GM18517 (cell line): ENCODE results near the gene HCFC1.

Experiments used
- ATAC-seq: cut with Tn5 transposase; IDR thresholded peaks from one replicate; pipeline ENCODE4 v1.9.1; 2021; ENCODE audit warnings: mild to moderate bottlenecking, moderate library complexity; ENCODE audit not compliant: unreplicated experiment

Gene HCFC1

GRCh38 chrX:153974726-153975286 is 3.2 kb upstream of the HCFC1 start:
- ATAC-seq = no peak

GRCh38 chrX:153974003-153974725 is 2.5 kb upstream of the HCFC1 start:
- ATAC-seq = no peak

DNA sequence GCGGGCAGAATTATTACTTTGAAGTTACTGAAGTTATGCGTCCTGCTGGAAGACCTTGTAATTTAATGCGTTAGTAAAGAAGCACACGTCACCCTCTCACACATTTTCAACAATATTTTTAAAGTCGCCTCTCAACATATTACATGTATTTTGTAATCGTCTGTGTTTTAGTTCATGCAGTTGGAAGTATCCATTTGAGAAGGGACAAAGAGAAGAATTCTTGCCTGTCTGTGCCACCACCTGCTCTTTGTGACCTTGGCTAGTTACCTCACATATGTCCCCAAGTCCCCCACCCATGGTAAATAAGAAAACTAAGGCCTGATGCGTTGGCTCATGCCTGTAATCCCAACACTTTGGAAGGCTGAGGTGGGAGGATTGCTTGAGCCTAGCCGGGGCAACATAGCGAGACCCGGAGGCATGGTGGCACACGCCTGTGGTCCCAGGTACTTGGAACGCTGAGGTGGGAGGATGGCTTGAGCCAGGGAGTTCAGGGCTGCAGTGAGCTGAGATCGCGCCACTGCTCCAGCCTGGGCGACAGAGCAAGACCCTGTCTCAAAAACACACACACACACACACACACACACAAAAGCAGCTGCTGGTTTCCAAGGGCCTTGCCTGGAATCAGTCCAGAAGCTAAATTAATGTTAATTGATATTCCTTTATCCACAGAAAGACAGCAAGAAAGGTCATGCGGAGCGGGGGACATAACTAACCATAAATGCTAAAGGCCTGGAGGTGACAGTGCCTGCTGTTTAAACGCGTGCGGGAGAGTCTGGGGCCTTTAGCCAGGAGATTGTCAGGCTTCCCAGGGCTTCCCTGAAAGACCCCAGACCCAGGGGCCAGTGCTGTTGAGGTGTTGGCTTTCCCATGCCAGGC is 1.7 kb upstream of the HCFC1 start:
- ATAC-seq = no peak

DNA sequence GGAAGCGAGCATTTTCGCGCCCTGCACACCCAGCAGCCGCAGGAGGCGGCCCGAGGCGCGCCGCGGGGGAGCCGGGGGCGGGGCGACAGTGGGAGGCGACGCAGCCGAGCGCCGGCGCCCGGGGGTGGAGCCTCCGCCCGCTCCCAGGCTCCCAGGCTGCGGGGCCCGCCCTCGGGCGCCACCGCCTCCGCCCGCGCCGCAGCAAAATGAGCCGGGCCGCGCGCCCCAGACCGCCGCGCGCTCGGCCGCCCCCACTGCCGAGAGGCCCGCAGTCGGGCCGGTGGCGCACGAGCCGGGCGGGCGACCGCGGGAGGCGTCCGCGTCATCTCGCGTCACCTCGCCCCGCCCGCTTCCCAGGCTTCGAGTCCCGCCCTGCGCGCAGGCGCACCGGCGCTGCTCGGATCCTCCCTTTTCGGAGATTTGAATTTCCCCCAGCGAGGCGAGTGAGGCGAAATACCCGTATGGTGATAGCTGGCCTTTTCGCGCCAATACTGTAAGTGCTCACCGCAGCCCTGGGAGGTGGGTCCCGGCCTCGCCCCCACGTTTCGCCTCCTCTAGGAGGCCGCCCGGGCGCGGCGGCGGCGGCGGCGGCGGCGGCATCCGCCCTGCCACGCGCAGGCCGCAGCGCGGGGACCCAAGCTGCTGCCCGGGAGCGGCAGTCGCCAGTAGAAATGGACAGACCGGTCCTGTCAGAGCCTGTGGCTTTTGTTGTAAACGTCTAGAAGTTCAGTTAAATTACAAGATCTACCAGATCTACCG is 929 bp upstream of the HCFC1 start, which contains the start of gene TMEM187:
TSS of gene TMEM187 (plus strand) at position 387 of the 759 bp plus-strand sequence. CDS start 9,309 bp downstream, outside the sequence.
- ATAC-seq = peak; percentile 47

DNA sequence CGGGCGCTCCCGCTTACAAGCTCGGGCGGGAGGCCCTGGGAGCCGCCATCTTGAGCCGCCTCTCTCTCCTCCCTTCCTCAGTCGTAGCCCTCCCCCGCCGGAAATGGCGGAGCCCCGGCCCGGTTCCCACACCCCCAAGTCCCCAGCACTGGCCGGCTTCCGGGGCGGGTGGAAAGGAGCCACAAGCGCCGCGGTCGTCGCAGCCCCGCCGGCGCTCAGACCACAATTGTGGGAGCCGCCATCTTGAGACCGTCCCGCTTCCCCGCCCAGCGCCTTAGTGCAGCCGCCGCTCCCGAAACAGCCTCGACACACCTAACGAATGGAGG is 531 bp downstream of the HCFC1 start:
- peak; percentile 40 for ATAC-seq

DNA sequence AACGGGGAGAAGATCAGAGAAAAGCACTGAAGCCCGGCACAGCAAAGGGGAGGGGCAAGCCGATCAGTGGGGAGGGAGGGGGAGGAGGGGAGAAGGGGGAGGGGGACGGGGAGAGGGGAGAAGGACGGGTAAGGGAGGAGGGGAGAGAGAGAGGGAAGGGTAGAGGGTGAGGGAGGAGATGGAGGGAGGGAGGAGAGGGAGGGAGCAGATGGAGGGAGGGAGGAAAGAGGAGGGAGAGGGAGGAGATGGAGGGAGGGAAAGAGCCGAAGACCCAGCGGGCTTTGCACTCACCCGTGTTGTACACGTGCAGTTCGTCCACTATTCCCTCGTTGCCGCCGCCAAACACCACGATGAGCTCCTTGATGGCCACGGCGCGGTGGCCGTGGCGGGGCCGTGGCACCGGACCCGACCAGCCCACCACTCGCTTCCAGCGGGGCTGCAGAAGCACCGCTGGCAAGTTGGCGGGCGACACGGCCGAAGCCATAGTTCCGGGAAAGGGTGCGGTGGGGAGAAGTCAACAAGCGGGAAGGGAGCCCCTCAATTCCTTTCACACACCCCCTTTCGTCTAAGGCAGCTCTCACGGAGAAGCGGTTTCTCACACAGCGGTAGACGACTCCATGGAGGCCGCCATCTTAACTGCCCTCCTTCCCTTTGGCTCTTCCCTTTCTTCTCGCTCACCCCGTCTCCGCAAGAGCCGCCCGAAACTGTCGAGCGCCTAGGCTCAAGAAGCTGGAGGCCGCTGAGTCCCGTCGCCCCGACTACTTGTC is 1.1 kb downstream of the HCFC1 start:
- peak; percentile 8 for ATAC-seq

GRCh38 chrX:153969904-153970356 is 1.7 kb downstream of the HCFC1 start:
- no peak for ATAC-seq

- no peak for ATAC-seq
Measured at GRCh38 chrX:153969125-153969903, 2.3 kb downstream of the HCFC1 start.

- no peak for ATAC-seq
Measured at GRCh38 chrX:153968754-153969124, 2.9 kb downstream of the HCFC1 start.

DNA sequence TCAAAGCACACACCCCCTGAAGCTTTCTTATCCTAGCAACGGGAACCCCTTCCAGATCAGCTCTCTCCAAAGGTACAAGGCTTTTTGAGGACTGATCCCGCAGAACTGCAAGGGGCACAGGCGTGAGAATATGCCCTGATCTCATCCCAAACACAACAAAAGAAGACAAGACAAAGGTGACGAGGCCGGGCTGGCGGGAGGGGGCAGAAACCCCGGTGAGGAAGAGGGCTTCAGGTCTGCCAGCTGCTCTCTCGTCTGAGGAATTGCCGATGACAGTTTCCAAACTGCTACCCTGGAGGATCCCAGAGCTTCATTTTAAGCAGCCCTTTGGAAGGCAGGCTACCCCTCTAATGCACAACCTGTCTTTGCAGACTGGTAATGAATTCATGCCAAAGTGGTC is 3.4 kb downstream of the HCFC1 start:
- no peak for ATAC-seq

DNA sequence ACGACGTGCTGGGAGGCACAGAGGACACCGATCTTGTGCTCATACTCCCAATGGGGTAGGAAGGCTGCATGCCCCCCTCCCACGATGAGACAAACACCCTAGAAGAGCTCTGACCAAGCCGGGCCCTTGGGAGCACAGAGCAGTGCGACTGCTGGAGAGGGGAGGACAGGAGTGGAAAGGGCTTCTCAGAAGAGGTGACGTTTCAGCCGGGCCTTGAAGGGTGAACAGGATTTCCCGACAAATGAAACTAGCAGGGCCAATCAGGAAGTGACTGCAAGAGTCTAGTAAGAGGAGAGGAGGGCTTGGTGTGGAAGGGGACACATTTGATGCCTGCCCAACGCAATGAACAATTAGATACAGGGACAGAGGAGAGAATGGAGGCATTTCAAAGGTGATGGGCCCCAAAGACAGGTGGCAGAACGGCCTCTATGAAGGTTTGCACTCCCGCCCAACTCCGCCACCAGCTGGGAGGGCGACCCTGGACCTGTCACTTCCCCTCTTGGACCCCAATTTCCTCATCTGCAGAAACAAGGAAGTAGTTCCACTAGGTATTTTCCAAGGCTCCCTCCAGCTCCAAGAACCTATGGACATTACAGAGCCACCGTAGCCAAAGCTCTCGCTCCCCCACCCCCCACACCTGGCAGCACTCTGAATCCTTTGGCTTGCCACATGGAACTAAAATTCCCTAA is 3.9 kb downstream of the HCFC1 start:
- no peak for ATAC-seq

GRCh38 chrX:153966841-153967535 is 4.6 kb downstream of the HCFC1 start:
- ATAC-seq = no peak

GRCh38 chrX:153966283-153966688 is 5.3 kb downstream of the HCFC1 start:
- ATAC-seq = no peak

DNA sequence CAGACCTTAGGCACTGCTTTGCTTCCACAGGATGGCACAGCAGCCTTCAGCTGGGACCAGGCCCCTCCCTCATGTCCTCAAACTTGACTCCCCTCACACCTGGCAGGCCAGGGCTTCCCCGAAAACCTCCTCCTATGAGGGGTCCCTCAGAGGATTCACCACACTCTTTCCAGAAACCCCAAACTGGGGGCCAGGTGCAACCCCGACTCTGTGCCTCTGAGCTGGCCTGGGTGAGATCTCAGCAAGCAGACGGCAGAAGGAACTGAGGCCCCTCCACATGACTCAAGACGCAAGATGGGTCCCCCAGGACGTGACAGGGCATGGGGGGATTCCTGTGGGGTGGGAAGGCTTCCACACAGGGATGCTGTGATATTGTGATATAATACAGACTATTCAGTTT is 6.2 kb downstream of the HCFC1 start:
- no peak for ATAC-seq

GRCh38 chrX:153964105-153964504 is 7.5 kb downstream of the HCFC1 start:
- no peak for ATAC-seq

DNA sequence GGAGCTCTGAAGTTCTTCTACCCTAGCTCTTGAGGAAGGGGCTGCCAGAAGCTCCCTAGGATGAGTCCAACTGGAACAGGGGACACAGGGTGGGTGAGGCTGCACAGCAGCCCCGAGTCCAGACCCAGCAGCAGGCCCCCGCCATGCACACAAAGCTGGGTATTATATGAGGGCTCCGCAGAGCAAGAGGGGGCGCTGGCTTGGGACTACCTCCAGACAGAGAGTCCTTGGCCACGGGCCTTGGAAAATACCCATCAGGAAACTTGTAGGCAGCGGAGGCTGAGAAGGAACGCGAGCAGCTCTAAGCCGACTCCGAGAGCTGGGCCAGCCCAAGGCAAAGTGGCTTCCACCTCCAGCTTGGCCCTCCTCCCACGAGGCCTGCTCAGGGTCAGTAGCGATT is 8.1 kb downstream of the HCFC1 start:
- no peak for ATAC-seq

GRCh38 chrX:153961292-153961691 is 10.3 kb downstream of the HCFC1 start:
- ATAC-seq = no peak

GRCh38 chrX:153960786-153961185 is 10.8 kb downstream of the HCFC1 start:
- ATAC-seq = no peak
